Endothelial cell of umbilical vein (primary cell): ENCODE data around the gene HGFAC. TPM values are rescaled to one million over a fixed set of nuclear protein-coding genes. Genes with fewer than 3 reads are reported as not detected.

ENCODE experiments used
- BruUV-seq: library from RNA; stranded (reverse); fragments of 400-500 nt; replicated peaks from 2 replicates; lab custom pipeline; 2021; lab: Mats Ljungman, UMichigan
- CTCF ChIA-PET: fragments of 300-600, 350-600 bp; sonication (Branson Sonifier 250); formaldehyde crosslinking; loops from one replicate; lab custom pipeline; 2021; ENCODE audit warnings: antibody characterized with exemption, inconsistent platforms; lab: Charles Lee
- POLR2A ChIA-PET: fragments of 300-600, 350-600 bp; sonication (Branson Sonifier 250); formaldehyde crosslinking; loops from one replicate; lab custom pipeline; 2021; ENCODE audit warnings: antibody characterized with exemption, inconsistent platforms; lab: Charles Lee
- DNase-seq: peaks from one replicate; pipeline ENCODE4 v3.0.0-alpha.2; 2011; ENCODE audit warnings: low read depth, low spot score
- FAIRE-seq: peaks from 2 replicates; lab custom pipeline; 2011; peaks lifted over from hg19 to GRCh38; lab: Jason Lieb, UNC
- H2AFZ ChIP-seq: 2 replicates; pipeline ENCODE4 v1.6.0; 2012; ENCODE audit warnings: low read depth, low read length, control low read depth, inconsistent platforms
- H3K27ac ChIP-seq: 2 replicates; pipeline ENCODE4 v1.5.1; 2011; ENCODE audit warnings: low read depth, mild to moderate bottlenecking, control low read depth, low read length, moderate library complexity; ENCODE audit not compliant: insufficient read depth
- H3K27me3 ChIP-seq, 2 experiments: 2 replicates each; pipeline versions ENCODE4 v1.6.0 to v1.6.1; 2011; ENCODE audit warnings: low read length in 2 of 2, mixed read lengths in 1 of 2; ENCODE audit not compliant: control insufficient read depth in 2 of 2, insufficient read depth in 2 of 2
- H3K36me3 ChIP-seq, 2 experiments: 2 replicates in 1 of 2; 3 replicates in 1 of 2; pipeline ENCODE4 v1.5.1; 2011; ENCODE audit warnings: low read length in 2 of 2, mild to moderate bottlenecking in 1 of 2, moderate library complexity in 1 of 2; ENCODE audit not compliant: control insufficient read depth in 2 of 2, insufficient read depth in 2 of 2; ENCODE audit errors: extremely low read depth in 1 of 2
- H3K4me1 ChIP-seq: 3 replicates; pipeline ENCODE4 v1.5.1; 2011; ENCODE audit warnings: mild to moderate bottlenecking, low read length; ENCODE audit not compliant: control insufficient read depth, insufficient read depth; ENCODE audit errors: extremely low read depth
- H3K4me2 ChIP-seq: 2 replicates; pipeline ENCODE4 v1.6.1; 2011; ENCODE audit warnings: low read length, control low read depth, mixed read lengths; ENCODE audit not compliant: insufficient read depth
- H3K4me3 ChIP-seq, 3 experiments: fragments of 200-600 bp in 1 of 3; sonication (generic), shearing (Covaris generic) in 1 of 3; replicated peaks in 1 of 3; 2 replicates each; pipeline ENCODE4 v1.5.1; 2011 to 2016; ENCODE audit warnings: control low read depth in 3 of 3, low read length in 3 of 3, mild to moderate bottlenecking in 2 of 3, inconsistent platforms in 1 of 3, low read depth in 1 of 3, moderate library complexity in 1 of 3; ENCODE audit not compliant: insufficient read depth in 1 of 3
- H3K79me2 ChIP-seq: 2 replicates; pipeline ENCODE4 v1.6.0; 2012; ENCODE audit warnings: low read length, inconsistent platforms; ENCODE audit not compliant: control insufficient read depth, insufficient read depth
- H3K9ac ChIP-seq: replicated peaks from 2 replicates; pipeline ENCODE3; 2011; ENCODE audit warnings: low read length, control low read depth; ENCODE audit not compliant: insufficient read depth; ENCODE audit errors: extremely low read depth
- H3K9me1 ChIP-seq: replicated peaks from 3 replicates; pipeline ENCODE4 v1.6.0; 2011; ENCODE audit warnings: mild to moderate bottlenecking, low read length; ENCODE audit not compliant: control insufficient read depth, insufficient read depth; ENCODE audit errors: extremely low read depth
- H3K9me3 ChIP-seq: replicated peaks from 2 replicates; pipeline ENCODE4 v1.5.1; 2012; ENCODE audit warnings: low read length, inconsistent platforms; ENCODE audit not compliant: control insufficient read depth, insufficient read depth
- H4K20me1 ChIP-seq: replicated peaks from 2 replicates; pipeline ENCODE3; 2011; ENCODE audit warnings: mild to moderate bottlenecking, low read length; ENCODE audit not compliant: control insufficient read depth, insufficient read depth; ENCODE audit errors: extremely low read depth
- EZH2 ChIP-seq: IDR thresholded peaks from 2 replicates; pipeline ENCODE4 v1.6.1; 2012; ENCODE audit warnings: borderline replicate concordance, low read depth, mild to moderate bottlenecking, moderate library complexity, low read length, inconsistent platforms; ENCODE audit not compliant: severe bottlenecking
- FOS ChIP-seq: IDR thresholded peaks from 2 replicates; pipeline ENCODE4 v1.6.1; 2011; ENCODE audit warnings: mild to moderate bottlenecking, low read length, moderate library complexity, borderline replicate concordance; ENCODE audit not compliant: insufficient read depth
- GATA2 ChIP-seq: IDR thresholded peaks from 2 replicates; pipeline ENCODE4 v1.7.0; 2011; ENCODE audit warnings: low read depth, mild to moderate bottlenecking, moderate library complexity, mixed read lengths, low read length; ENCODE audit not compliant: insufficient read length, insufficient read depth
- JUN ChIP-seq: IDR thresholded peaks from 2 replicates; pipeline ENCODE4 v1.6.1; 2011; ENCODE audit warnings: borderline replicate concordance, low read depth; ENCODE audit not compliant: insufficient read length, insufficient read depth
- MYC ChIP-seq: IDR thresholded peaks from one replicate; pipeline ENCODE4 v1.6.1; 2011; ENCODE audit warnings: mild to moderate bottlenecking, low read depth, low read length
- POLR2A ChIP-seq: IDR thresholded peaks from 2 replicates; pipeline ENCODE4 v1.6.1; 2012; ENCODE audit warnings: low read depth, mild to moderate bottlenecking, control low read depth, low read length
- POLR2AphosphoS5 ChIP-seq: IDR thresholded peaks from 2 replicates; pipeline ENCODE4 v1.6.1; 2012; ENCODE audit warnings: low read depth, mild to moderate bottlenecking, control low read depth, low read length, moderate library complexity; ENCODE audit not compliant: insufficient read depth
- dilution Hi-C: fragments of 300-500 bp; cut with MboI; formaldehyde crosslinking; loops from one replicate; pipeline ENCODE4 v1.15.0; 2019; ENCODE audit warnings: low sequenced_read_pairs; ENCODE audit not compliant: extremely low pct_ligation_motif_present
- intact Hi-C: fragments of 100-400 bp; cut with micrococcal nuclease; formaldehyde crosslinking; loops from one replicate; pipeline ENCODE4 v1.10.0; 2022
- polyA plus RNA-seq, 4 experiments: library from polyadenylated mRNA; depleted of rRNA in 3 of 4; stranded (reverse) in 3 of 4; unstranded in 1 of 4; fragments of >200 nt; gene quantifications; 2 replicates each; pipeline versions ENCODE4 v1.2.1 to v1.2.3, GENCODE V29; 2011 to 2012; ENCODE audit warnings: missing spikeins in 1 of 4
- total RNA-seq: library from RNA; stranded (reverse); gene quantifications from 2 replicates; pipeline ENCODE4 v1.2.3, GENCODE V29; 2021
- TF ChIP-seq, protein P1 (sequence below), 2 donors: IDR thresholded peaks; 1 replicate in 1 of 2; 2 replicates in 1 of 2; pipeline ENCODE4 v1.5.1; 2011; ENCODE audit warnings: low read length in 2 of 2, mild to moderate bottlenecking in 2 of 2, moderate library complexity in 2 of 2, control low read depth in 1 of 2, inconsistent platforms in 1 of 2, low read depth in 1 of 2; ENCODE audit not compliant: insufficient read depth in 1 of 2; ENCODE audit errors: extremely low read depth in 1 of 2
- TF ChIP-seq, protein P2 (sequence below): IDR thresholded peaks from 2 replicates; pipeline ENCODE4 v1.6.1; 2011; ENCODE audit not compliant: insufficient read depth, insufficient read length

HGFAC gene
- total and polyA plus RNA-seq, 2 donors (not counting 3 experiments of a cell fraction or from before 2014, with no cell fraction given), result 0.36 to 0.49 TPM

DNA sequence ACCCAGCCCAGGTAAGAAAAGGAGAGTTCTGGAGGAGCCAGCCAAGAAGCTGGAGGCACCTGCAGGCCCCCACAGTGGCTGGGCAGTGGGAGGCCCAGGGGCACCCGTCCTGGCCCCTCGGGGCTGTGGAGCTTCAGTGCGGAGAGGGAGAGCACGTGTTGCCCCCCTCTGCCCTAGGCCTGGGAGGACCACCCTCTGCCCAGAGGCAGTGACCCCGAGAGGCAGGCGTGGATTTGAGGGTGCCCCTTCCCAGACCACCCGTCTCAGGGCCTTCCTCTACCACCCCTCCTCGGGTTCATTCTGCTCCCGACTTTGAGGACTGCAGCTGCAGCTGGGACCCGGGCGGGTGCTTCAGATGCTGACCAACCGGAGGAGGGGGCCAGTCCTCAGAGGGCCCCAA, 12.1 kb upstream of the HGFAC start:
- Histone ChIP-seq H3K27me3 (no peaks in the 10 kb centered on the region), H3K9me1 (no peaks in the 10 kb centered on the region), H3K9ac (no peak overlapping the region), H3K36me3 (peaks cover 2 to 25% of the 10 kb centered on the region in 2 experiments), H3K4me1 (no peaks in the 10 kb centered on the region), H2AFZ (no peak overlapping the region), H3K79me2 (no peaks in the 10 kb centered on the region), H3K4me3 (no peak overlapping the region), H3K4me2 (no peak overlapping the region), H4K20me1 (no peaks in the 10 kb centered on the region), H3K9me3 (no peaks in the 10 kb centered on the region), H3K27ac (no peak overlapping the region)
- dilution Hi-C loops (no loop called here), intact Hi-C loops (loop anchor here (10.0 kb wide), 1 partner anchor 185 kb away; the partner anchor contains the start of gene MSANTD1)
- ChIA-PET POLR2A (no interaction called here), CTCF (interaction anchor here (1.3 to 2.4 kb wide), 3 partner anchors 9 to 84 kb away, joined by 4 to 22 read pairs (median 4); no protein-coding TSS in a partner anchor)
- FAIRE-seq (no peak), DNase-seq (no peak)
- TF ChIP-seq MYC, result no peak
- no peak for TF ChIP-seq GATA2
- no peak for TF ChIP-seq POLR2AphosphoS5
- TF ChIP-seq POLR2A, result no peak
- no peak for TF ChIP-seq FOS
- no peak for TF ChIP-seq JUN
- TF ChIP-seq EZH2, result no peak
- TF ChIP-seq, protein P1, sequence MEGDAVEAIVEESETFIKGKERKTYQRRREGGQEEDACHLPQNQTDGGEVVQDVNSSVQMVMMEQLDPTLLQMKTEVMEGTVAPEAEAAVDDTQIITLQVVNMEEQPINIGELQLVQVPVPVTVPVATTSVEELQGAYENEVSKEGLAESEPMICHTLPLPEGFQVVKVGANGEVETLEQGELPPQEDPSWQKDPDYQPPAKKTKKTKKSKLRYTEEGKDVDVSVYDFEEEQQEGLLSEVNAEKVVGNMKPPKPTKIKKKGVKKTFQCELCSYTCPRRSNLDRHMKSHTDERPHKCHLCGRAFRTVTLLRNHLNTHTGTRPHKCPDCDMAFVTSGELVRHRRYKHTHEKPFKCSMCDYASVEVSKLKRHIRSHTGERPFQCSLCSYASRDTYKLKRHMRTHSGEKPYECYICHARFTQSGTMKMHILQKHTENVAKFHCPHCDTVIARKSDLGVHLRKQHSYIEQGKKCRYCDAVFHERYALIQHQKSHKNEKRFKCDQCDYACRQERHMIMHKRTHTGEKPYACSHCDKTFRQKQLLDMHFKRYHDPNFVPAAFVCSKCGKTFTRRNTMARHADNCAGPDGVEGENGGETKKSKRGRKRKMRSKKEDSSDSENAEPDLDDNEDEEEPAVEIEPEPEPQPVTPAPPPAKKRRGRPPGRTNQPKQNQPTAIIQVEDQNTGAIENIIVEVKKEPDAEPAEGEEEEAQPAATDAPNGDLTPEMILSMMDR (IDR thresholded peaks at IDR 0.05; ENCODE audit: extremely low read depth in 1 of 2, insufficient read depth in 1 of 2, low read depth in 1 of 2, low read length in 2 of 2), result no peak
- TF ChIP-seq, protein P2, sequence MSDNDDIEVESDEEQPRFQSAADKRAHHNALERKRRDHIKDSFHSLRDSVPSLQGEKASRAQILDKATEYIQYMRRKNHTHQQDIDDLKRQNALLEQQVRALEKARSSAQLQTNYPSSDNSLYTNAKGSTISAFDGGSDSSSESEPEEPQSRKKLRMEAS, result no peak
- no TSS peak for BruUV-seq
